Activated B cell treated with CpG ODN at 0.5 μM for 24 hours (primary cell): ENCODE data around the gene TPCN1. TPM values are rescaled to one million over a fixed set of nuclear protein-coding genes. Genes with fewer than 3 reads are reported as not detected.

Experiments
- ATAC-seq: fragments of 200-7000 bp; cut with Tn5 transposase; one replicate; pipeline ENCODE4 v1.10.0; 2021; ENCODE audit warnings: low read depth, mild to moderate bottlenecking, moderate library complexity
- CTCF ChIA-PET: fragments of 350-600 bp; sonication (Branson Sonifier 250); formaldehyde crosslinking; loops from one replicate; lab custom pipeline; 2021; ENCODE audit warnings: antibody characterized with exemption; lab: Charles Lee
- POLR2A ChIA-PET: fragments of 350-600 bp; sonication (Branson Sonifier 250); formaldehyde crosslinking; loops from one replicate; lab custom pipeline; 2021; ENCODE audit warnings: antibody characterized with exemption; lab: Charles Lee
- DNase-seq: peaks from one replicate; pipeline ENCODE4 v3.0.0; 2022
- H3K27ac Mint-ChIP-seq: one replicate; pipeline ENCODE4 v1.8.0; 2020; ENCODE audit warnings: mixed read lengths
- H3K27me3 Mint-ChIP-seq: one replicate; pipeline ENCODE4 v1.8.0; 2021; ENCODE audit warnings: mixed read lengths
- H3K36me3 Mint-ChIP-seq: one replicate; pipeline ENCODE4 v1.8.0; 2021; ENCODE audit warnings: low read depth, mixed read lengths
- H3K4me1 Mint-ChIP-seq: one replicate; pipeline ENCODE4 v1.8.0; 2021; ENCODE audit warnings: mixed read lengths
- H3K4me3 Mint-ChIP-seq: one replicate; pipeline ENCODE4 v1.8.0; 2020; ENCODE audit warnings: mild to moderate bottlenecking, mixed read lengths
- H3K9me3 Mint-ChIP-seq: one replicate; pipeline ENCODE4 v1.8.0; 2020; ENCODE audit warnings: mixed read lengths
- CTCF ChIP-seq: fragments of 200-600 bp; IDR thresholded peaks from one replicate; pipeline ENCODE4 v1.8.0; 2022; ENCODE audit warnings: antibody characterized with exemption, mild to moderate bottlenecking
- intact Hi-C: fragments of 100-400 bp; cut with micrococcal nuclease; formaldehyde crosslinking; loops from one replicate; pipeline ENCODE4 v1.15.1; 2024
- total RNA-seq: library from RNA; stranded (reverse); gene quantifications from 2 replicates; pipeline ENCODE4 v1.2.3, GENCODE V29; 2022

The TPCN1 gene
- total RNA-seq, 1 donor from 2014 or later = 126 TPM

GRCh38 chr12:113214895-113215400 is 6.3 kb upstream of the TPCN1 start:
- CTCF ChIA-PET = interaction anchor here (1.2 kb wide), 1 partner anchor 15 kb away, joined by 3 read pairs; no protein-coding TSS in a partner anchor
- Mint-ChIP-seq H3K27ac (no peak overlapping the region), H3K27me3 (no peaks in the 10 kb centered on the region), H3K4me3 (no peak overlapping the region), H3K9me3 (no peaks in the 10 kb centered on the region), H3K36me3 (no peaks in the 10 kb centered on the region), H3K4me1 (peaks cover 38% of the 10 kb centered on the region)
- TF ChIP-seq CTCF = no peak
- ATAC-seq (peak; percentile 54), DNase-seq (no peak)
- intact Hi-C loops = no loop called here
- POLR2A ChIA-PET = interaction anchor here (1.0 kb wide), 1 partner anchor 18 kb away, joined by 4 read pairs; no protein-coding TSS in a partner anchor

GRCh38 chr12:113216027-113216426 is 5.2 kb upstream of the TPCN1 start:
- ChIA-PET CTCF (interaction anchor here (1.7 kb wide), 1 partner anchor 17 kb away, joined by 5 read pairs; no protein-coding TSS in a partner anchor), POLR2A (no interaction called here)
- peaks cover 1% of the 10 kb centered on the region for H3K36me3 Mint-ChIP-seq
- no peak for ATAC-seq
- no peaks in the 10 kb centered on the region for H3K9me3 Mint-ChIP-seq
- peaks cover 36% of the 10 kb centered on the region for H3K4me1 Mint-ChIP-seq
- no peak overlapping the region for H3K4me3 Mint-ChIP-seq
- no peak for DNase-seq
- intact Hi-C loops = no loop called here
- TF ChIP-seq CTCF = no peak
- no peak overlapping the region for H3K27ac Mint-ChIP-seq
- H3K27me3 Mint-ChIP-seq = no peaks in the 10 kb centered on the region

- H3K4me3 Mint-ChIP-seq = peak overlapping the region; percentile 94
- DNase-seq = no peak
- intact Hi-C loops = loop anchor here (1.0 kb wide), 5 partner anchors 9 to 138 kb away; partner anchors contain the start of genes DDX54, PLBD2 and RITA1
- no peaks in the 10 kb centered on the region for H3K27me3 Mint-ChIP-seq
- ATAC-seq = no peak
- TF ChIP-seq CTCF = no peak
- POLR2A ChIA-PET = interaction anchor here (0.9 to 7.7 kb wide), 7 partner anchors 10 to 35 kb away, joined by 5 to 287 read pairs (median 54); partner anchors contain the start of genes DDX54 and RITA1
- CTCF ChIA-PET = interaction anchor here (1.2 to 3.3 kb wide), 4 partner anchors 9 to 23 kb away, joined by 5 to 23 read pairs (median 6); no protein-coding TSS in a partner anchor
- H3K4me1 Mint-ChIP-seq = peaks cover 45% of the 10 kb centered on the region
- no peaks in the 10 kb centered on the region for H3K9me3 Mint-ChIP-seq
- H3K27ac Mint-ChIP-seq = peak overlapping the region; percentile 94
- H3K36me3 Mint-ChIP-seq = peaks cover 8% of the 10 kb centered on the region
Observed at GRCh38 chr12:113220593-113221180, 577 bp upstream of the TPCN1 start.

- Mint-ChIP-seq H3K27ac (peak overlapping the region; percentile 94), H3K4me3 (peak overlapping the region; percentile 94), H3K9me3 (no peaks in the 10 kb centered on the region), H3K27me3 (no peaks in the 10 kb centered on the region), H3K36me3 (peaks cover 14% of the 10 kb centered on the region), H3K4me1 (peaks cover 43% of the 10 kb centered on the region)
- no peak for ATAC-seq
- no peak for TF ChIP-seq CTCF
- intact Hi-C loops = loop anchor here (1.0 kb wide), 5 partner anchors 7 to 136 kb away; partner anchors contain the start of genes DDX54, PLBD2 and RITA1
- ChIA-PET POLR2A (interaction anchor here (0.9 to 7.7 kb wide), 12 partner anchors 12 to 243 kb away, joined by 3 to 287 read pairs (median 8); partner anchors contain the start of genes DDX54, RITA1 and SLC8B1), CTCF (interaction anchor here (0.7 to 3.3 kb wide), 2 partner anchors 11 to 14 kb away, joined by 3 to 23 read pairs; no protein-coding TSS in a partner anchor)
- no peak for DNase-seq
Observed at GRCh38 chr12:113221997-113222729, 899 bp downstream of the TPCN1 start.
